Prostate gland (tissue), 2 donors: ENCODE data around the gene CRY2. TPM values are rescaled to one million over a fixed set of nuclear protein-coding genes. Genes with fewer than 3 reads are reported as not detected.

Experiments used
- DNase-seq: peaks from one replicate; pipeline ENCODE4 v3.0.0-alpha.2; 2019; ENCODE audit warnings: low spot score
- H3K27ac ChIP-seq, 2 donors: fragments of 200-600 bp; sonication (generic); 2 replicates each; pipeline ENCODE4 v1.5.1; 2017 to 2019
- H3K27me3 ChIP-seq: fragments of 200-600 bp; sonication (generic); replicated peaks from 2 replicates; pipeline ENCODE4 v1.5.1; 2019; ENCODE audit not compliant: insufficient read depth
- H3K36me3 ChIP-seq, 2 donors: fragments of 200-600 bp; sonication (generic); 1 replicate in 1 of 2; 2 replicates in 1 of 2; pipeline versions ENCODE4 v1.5.1 to v1.8.1; 2017 to 2019
- H3K4me1 ChIP-seq: fragments of 200-600 bp; sonication (generic); replicated peaks from 2 replicates; pipeline ENCODE4 v1.5.1; 2019
- H3K4me3 ChIP-seq, 2 donors: fragments of 200-600 bp; sonication (generic); 2 replicates each; pipeline ENCODE4 v1.5.1; 2017 to 2019
- H3K9me3 ChIP-seq: fragments of 200-600 bp; sonication (generic); 2 replicates; pipeline ENCODE4 v1.5.1; 2017
- POLR2A ChIP-seq: fragments of 450-650 bp; IDR thresholded peaks from one replicate; pipeline ENCODE4 v1.6.1; 2016; ENCODE audit warnings: antibody characterized with exemption, mild to moderate bottlenecking
- POLR2AphosphoS5 ChIP-seq: sonication (generic); formaldehyde crosslinking; IDR thresholded peaks from one replicate; pipeline ENCODE4 v1.6.1; 2017; ENCODE audit warnings: antibody characterized with exemption
- WGBS: methylation state at CpG from one replicate; pipeline ENCODE4 v1.1.5; 2018; 5-methylcytosine and 5-hydroxymethylcytosine counted together
- intact Hi-C: fragments of 100-400 bp; cut with DNase I; formaldehyde crosslinking; loops from one replicate; pipeline ENCODE4 v1.14.2; 2022
- total RNA-seq, 2 donors: library from RNA; depleted of rRNA; stranded (reverse); fragments of >200 nt; gene quantifications; one replicate each; pipeline ENCODE4 v1.1.0, GENCODE V29; 2016
- TF ChIP-seq, protein P1 (sequence below), 4 experiments: fragments of 200-600 bp in 2 of 4; fragments of 450-650 bp in 2 of 4; sonication (generic) in 2 of 4; IDR thresholded peaks; 1 replicate in 3 of 4; 2 replicates in 1 of 4; pipeline ENCODE4 v1.5.1; 2016 to 2019; ENCODE audit warnings: antibody characterized with exemption in 4 of 4, mild to moderate bottlenecking in 2 of 4, moderate library complexity in 2 of 4

The CRY2 gene
- total RNA-seq, 2 donors from 2014 or later: 45.4 to 70.8 TPM

DNA sequence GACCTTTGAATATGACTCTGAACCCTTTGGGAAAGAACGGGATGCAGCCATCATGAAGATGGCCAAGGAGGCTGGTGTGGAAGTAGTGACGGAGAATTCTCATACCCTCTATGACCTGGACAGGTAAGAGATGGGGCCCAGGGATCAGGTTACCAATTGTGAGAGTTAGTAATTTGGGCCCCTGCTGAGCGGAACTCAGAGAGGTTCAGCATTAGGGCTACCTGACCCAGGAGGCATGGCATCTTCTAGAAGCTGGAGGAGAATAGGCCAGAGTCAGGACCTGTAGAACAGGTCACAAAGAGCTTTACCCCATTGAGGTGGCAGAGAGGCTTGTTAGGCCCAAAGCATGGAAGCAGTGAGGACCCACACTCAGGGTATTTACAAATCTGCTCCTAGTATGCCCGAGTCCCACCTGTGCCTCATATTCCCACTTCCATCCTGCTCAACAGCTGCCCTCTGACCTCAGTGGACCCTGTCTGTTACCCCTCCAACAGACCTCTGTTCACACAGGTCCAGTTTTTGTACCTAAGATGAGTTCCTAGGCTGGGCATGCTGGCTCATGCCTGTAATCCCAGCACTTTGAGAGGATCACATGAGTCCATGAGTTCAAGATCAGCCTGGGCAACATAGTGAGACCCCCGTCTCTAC lies 11.6 kb downstream of the CRY2 start:
- intact Hi-C loops: no loop called here
- H3K4me1 ChIP-seq: peaks cover 20% of the 10 kb centered on the region
- H3K9me3 ChIP-seq: no peaks in the 10 kb centered on the region
- DNase-seq: no peak
- peaks cover 5 to 30% of the 10 kb centered on the region in 2 donors for H3K36me3 ChIP-seq
- TF ChIP-seq, protein P1, sequence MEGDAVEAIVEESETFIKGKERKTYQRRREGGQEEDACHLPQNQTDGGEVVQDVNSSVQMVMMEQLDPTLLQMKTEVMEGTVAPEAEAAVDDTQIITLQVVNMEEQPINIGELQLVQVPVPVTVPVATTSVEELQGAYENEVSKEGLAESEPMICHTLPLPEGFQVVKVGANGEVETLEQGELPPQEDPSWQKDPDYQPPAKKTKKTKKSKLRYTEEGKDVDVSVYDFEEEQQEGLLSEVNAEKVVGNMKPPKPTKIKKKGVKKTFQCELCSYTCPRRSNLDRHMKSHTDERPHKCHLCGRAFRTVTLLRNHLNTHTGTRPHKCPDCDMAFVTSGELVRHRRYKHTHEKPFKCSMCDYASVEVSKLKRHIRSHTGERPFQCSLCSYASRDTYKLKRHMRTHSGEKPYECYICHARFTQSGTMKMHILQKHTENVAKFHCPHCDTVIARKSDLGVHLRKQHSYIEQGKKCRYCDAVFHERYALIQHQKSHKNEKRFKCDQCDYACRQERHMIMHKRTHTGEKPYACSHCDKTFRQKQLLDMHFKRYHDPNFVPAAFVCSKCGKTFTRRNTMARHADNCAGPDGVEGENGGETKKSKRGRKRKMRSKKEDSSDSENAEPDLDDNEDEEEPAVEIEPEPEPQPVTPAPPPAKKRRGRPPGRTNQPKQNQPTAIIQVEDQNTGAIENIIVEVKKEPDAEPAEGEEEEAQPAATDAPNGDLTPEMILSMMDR (IDR thresholded peaks at IDR 0.05): no peak
- TF ChIP-seq POLR2A: no peak
- no peak for TF ChIP-seq POLR2AphosphoS5
- no peak overlapping the region for H3K4me3 ChIP-seq
- H3K27me3 ChIP-seq: no peaks in the 10 kb centered on the region
- H3K27ac ChIP-seq: peak overlapping the region; percentile 65 to 77
- 78% methylated on average over 5 of the region's 5 CpGs for WGBS

DNA sequence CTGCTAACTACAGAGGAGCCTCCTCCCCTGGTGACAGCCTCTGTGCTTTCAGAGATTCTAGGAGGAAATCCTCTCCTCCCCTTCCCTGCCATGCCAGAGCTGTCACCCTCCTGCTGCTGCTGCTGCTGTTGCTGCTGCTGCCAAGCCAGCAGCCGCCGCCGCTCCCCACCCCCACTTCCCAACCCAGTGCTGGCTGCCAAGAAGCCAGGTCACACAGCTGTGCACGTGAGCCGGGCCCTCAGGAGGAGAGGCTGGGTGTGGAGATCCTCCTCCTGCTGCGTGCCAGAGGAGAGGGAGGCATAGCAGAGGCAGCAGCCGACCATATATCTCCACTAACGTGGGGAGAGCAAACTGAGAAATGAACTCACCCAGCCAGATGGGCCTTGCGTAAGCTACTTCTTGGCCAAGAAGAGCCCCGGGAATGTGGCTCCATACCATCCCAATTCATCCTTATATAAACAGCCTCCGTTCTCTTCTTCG lies 12.4 kb downstream of the CRY2 start:
- DNase-seq: peak; percentile 93
- 15% methylated on average over 12 of the region's 12 CpGs for WGBS
- no peak overlapping the region for H3K4me3 ChIP-seq
- H3K9me3 ChIP-seq: no peaks in the 10 kb centered on the region
- intact Hi-C loops: no loop called here
- peaks cover 20% of the 10 kb centered on the region for H3K4me1 ChIP-seq
- H3K27ac ChIP-seq: peak overlapping the region; percentile 65 to 77
- TF ChIP-seq, protein P1 (IDR thresholded peaks at IDR 0.05): peak in 1 of 4 experiments; percentile 7
- TF ChIP-seq POLR2A: peak; percentile 41
- TF ChIP-seq POLR2AphosphoS5: peak; percentile 98
- H3K36me3 ChIP-seq: peaks cover 5 to 30% of the 10 kb centered on the region in 2 donors
- H3K27me3 ChIP-seq: no peaks in the 10 kb centered on the region

DNA sequence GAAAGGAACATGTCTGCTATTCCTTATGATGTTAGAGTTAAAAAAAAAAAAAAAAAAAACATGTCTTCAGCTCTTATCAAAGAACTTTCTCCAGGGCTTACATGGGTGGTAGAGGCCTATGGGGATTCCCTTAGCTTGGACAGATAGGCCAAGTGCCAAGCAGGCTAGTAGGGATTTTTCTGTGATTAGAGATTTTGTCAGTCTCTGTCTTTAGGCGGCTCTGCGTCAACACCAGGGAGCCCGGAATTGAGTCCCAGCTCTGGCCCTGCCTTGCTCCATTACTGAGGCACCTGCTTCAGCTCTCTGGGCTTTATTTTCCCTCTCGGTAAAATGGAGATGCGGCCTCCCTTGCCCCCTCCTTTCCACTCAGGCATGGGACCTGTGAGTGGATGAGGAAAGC lies 13.1 kb downstream of the CRY2 start:
- H3K4me1 ChIP-seq: peaks cover 20% of the 10 kb centered on the region
- peak overlapping the region; percentile 65 to 77 for H3K27ac ChIP-seq
- H3K36me3 ChIP-seq: peaks cover 5 to 30% of the 10 kb centered on the region in 2 donors
- H3K4me3 ChIP-seq: no peak overlapping the region
- 88% methylated on average over 5 of the region's 5 CpGs for WGBS
- TF ChIP-seq, protein P1 (IDR thresholded peaks at IDR 0.05): no peak
- TF ChIP-seq POLR2AphosphoS5 (no peak), POLR2A (no peak)
- H3K27me3 ChIP-seq: no peaks in the 10 kb centered on the region
- H3K9me3 ChIP-seq: no peaks in the 10 kb centered on the region
- intact Hi-C loops: no loop called here
- no peak for DNase-seq

DNA sequence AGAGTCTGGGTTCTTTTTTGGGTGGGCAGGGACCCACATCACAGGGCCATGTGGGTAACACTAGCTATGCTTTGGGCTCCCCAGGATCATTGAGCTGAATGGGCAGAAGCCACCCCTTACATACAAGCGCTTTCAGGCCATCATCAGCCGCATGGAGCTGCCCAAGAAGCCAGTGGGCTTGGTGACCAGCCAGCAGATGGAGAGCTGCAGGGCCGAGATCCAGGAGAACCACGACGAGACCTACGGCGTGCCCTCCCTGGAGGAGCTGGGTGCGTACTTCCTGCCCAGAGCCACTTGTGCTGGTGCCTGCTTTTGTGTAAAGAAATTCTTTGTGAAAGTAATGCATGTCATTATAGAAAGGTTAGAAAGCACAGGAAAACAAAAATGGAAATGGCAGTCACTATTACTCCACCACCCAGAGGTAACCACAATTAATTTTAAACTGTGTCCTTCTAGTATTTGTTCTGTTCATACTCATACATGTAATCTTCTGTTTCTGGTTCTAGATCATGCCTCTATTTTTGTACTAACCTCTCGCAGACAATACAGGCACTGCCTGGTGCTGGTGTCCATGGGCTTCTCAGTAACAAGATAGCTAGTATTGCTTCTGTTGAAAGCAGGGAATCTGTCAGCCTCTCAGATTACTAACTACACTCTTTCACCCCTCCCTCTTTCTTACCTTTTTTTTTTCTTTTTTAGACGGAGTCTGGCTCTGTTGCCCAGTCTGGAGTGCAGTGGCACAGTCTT lies 13.7 kb downstream of the CRY2 start:
- Histone ChIP-seq H3K36me3 (peaks cover 5 to 30% of the 10 kb centered on the region in 2 donors), H3K27me3 (no peaks in the 10 kb centered on the region), H3K9me3 (no peaks in the 10 kb centered on the region), H3K4me3 (no peak overlapping the region), H3K4me1 (peaks cover 20% of the 10 kb centered on the region), H3K27ac (peak overlapping the region; percentile 65 to 77)
- TF ChIP-seq, protein P1 (IDR thresholded peaks at IDR 0.05): no peak
- TF ChIP-seq POLR2AphosphoS5: no peak
- no peak for TF ChIP-seq POLR2A
- 87% methylated on average over 9 of the region's 10 CpGs for WGBS
- intact Hi-C loops: no loop called here
- no peak for DNase-seq
